ENCODE measurements around the gene NUTM1.
A peak's percentile ranks its signal among the peaks of the same experiment; 100 is the strongest.
"Not testable (repeated sequence)": the region's sequence is repeated elsewhere in the genome, so short reads cannot be mapped to it uniquely, and the experiment has no call there.

The NUTM1 gene

GRCh38 chr15:34336991-34337556, 6.0 kb upstream of the NUTM1 start:
- DNase-seq: no peak

- DNase-seq: peak; percentile 37
Observed at GRCh38 chr15:34337557-34338306, 5.4 kb upstream of the NUTM1 start, which contains the start of gene SLC12A6. SLC12A6 (minus strand) TSS chr15:34337781; CDS start chr15:34336680, 1,101 bp downstream.

- no peak for DNase-seq
Observed at GRCh38 chr15:34338347-34338746, 4.8 kb upstream of the NUTM1 start.

- DNase-seq: no peak
Observed at GRCh38 chr15:34339946-34340345, 3.2 kb upstream of the NUTM1 start.

GRCh38 chr15:34341381-34342212, 1.5 kb upstream of the NUTM1 start:
- DNase-seq: no peak

GRCh38 chr15:34342213-34342736, 840 bp upstream of the NUTM1 start:
- DNase-seq: not testable (repeated sequence)

- DNase-seq: no peak
Observed at GRCh38 chr15:34347951-34348638, 5.0 kb downstream of the NUTM1 start.

- no peak for DNase-seq
Observed at GRCh38 chr15:34348735-34349300, 5.7 kb downstream of the NUTM1 start.

- DNase-seq: no peak
Observed at GRCh38 chr15:34349769-34350168, 6.7 kb downstream of the NUTM1 start.

- DNase-seq: not testable (repeated sequence)
Observed at GRCh38 chr15:34352996-34353395, 9.9 kb downstream of the NUTM1 start.

- no peak for DNase-seq
Observed at GRCh38 chr15:34353627-34354026, 10.5 kb downstream of the NUTM1 start.

GRCh38 chr15:34354286-34354685, 11.2 kb downstream of the NUTM1 start:
- no peak for DNase-seq

GRCh38 chr15:34355241-34355640, 12.1 kb downstream of the NUTM1 start:
- DNase-seq: no peak

GRCh38 chr15:34357653-34358052, 14.5 kb downstream of the NUTM1 start:
- no peak for DNase-seq

GRCh38 chr15:34358367-34358766, 15.3 kb downstream of the NUTM1 start:
- no peak for DNase-seq

GRCh38 chr15:34358948-34359347, 15.8 kb downstream of the NUTM1 start:
- no peak for DNase-seq

- DNase-seq: no peak
Observed at GRCh38 chr15:34359416-34359815, 16.3 kb downstream of the NUTM1 start.

GRCh38 chr15:34360298-34360697, 17.2 kb downstream of the NUTM1 start:
- no peak for DNase-seq

- no peak for DNase-seq
Observed at GRCh38 chr15:34361278-34361677, 18.2 kb downstream of the NUTM1 start.

- DNase-seq: no peak
Observed at GRCh38 chr15:34362047-34362773, 19.1 kb downstream of the NUTM1 start.

GRCh38 chr15:34364041-34364440, 20.9 kb downstream of the NUTM1 start:
- DNase-seq: no peak

All from NCI-H2107 (cell line).